H1 (cell line): ENCODE results near the gene NXN. TPM values are rescaled to one million over a fixed set of nuclear protein-coding genes. Genes with fewer than 3 reads are reported as not detected.

ENCODE experiments used
- KDM1A ChIP-seq: fragments of 200-600, 300-600 bp; sonication (generic); IDR thresholded peaks from 2 replicates; pipeline ENCODE4 v1.7.1; 2016; ENCODE audit warnings: mild to moderate bottlenecking, low read length, borderline replicate concordance
- KDM4A ChIP-seq: IDR thresholded peaks from one replicate; pipeline ENCODE4 v1.7.1; 2012; ENCODE audit warnings: low read depth, mild to moderate bottlenecking, moderate library complexity, low read length, inconsistent platforms; ENCODE audit not compliant: severe bottlenecking
- POLR2AphosphoS5 ChIP-seq: IDR thresholded peaks from 2 replicates; pipeline ENCODE4 v1.6.1; 2011; ENCODE audit warnings: low read depth, low read length
- ZNF274 ChIP-seq: IDR thresholded peaks from 2 replicates; pipeline ENCODE4 v1.7.0; 2012; ENCODE audit warnings: low read length, borderline replicate concordance; ENCODE audit errors: extremely low read depth
- polyA plus RNA-seq, 7 experiments: library from polyadenylated mRNA; depleted of rRNA in 3 of 7; stranded (reverse) in 5 of 7; unstranded in 2 of 7; fragments of >200 nt in 5 of 7; fragments of 200-250 nt in 2 of 7; gene quantifications; 1 replicate in 5 of 7; 2 replicates in 1 of 7; 4 replicates in 1 of 7; pipeline versions ENCODE4 v1.2.1 to v1.2.3, GENCODE V29; 2011 to 2013; ENCODE audit warnings: missing spikeins in 2 of 7, mixed read lengths in 2 of 7
- total RNA-seq: library from RNA; stranded (reverse); fragmentation: NEBNext Ultra II Directional; extraction: Animal tissue kit (Norgen Biotek cat#: 25700); gene quantifications from 2 replicates; pipeline ENCODE4 v1.2.1, GENCODE V29; 2021

Gene NXN
- total and polyA plus RNA-seq, 2 of the 8 experiments (the other 6 are each of a cell fraction or from before 2014, with no cell fraction given): 94.1 to 107 TPM

- TF ChIP-seq ZNF274 (no peak), KDM4A (no peak), POLR2AphosphoS5 (no peak), KDM1A (no peak)
- TF ChIP-seq, all 59 proteins: peak for 0
These were observed 180.3 kb downstream of the NXN start (continued) for GRCh38 chr17:799261-799660.
